OCI-M1 (cell line): ENCODE data around the gene CELF4.

Experiments
- DNase-seq: peaks from one replicate; lab custom pipeline; 2025; lab: John Stamatoyannopoulos, UW

The CELF4 gene

DNA sequence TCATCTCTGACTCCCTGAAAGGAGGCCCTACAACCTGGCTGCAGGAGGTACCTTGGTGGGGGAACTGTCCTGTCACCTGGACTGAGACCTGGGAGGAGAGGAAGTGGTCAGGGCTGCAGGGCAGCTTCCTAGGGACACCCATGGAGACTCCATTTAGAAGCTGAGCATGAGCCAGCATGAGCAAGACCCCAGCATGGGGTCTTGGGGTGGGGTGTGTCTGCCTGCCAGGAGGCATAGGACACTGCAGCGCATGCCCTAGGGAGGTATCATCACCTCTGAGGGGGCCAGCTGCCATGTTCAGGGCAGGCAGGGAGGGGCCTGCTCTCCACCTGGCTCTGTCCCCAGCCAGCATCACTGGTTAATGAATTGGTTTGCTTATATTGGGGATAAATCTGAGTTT lies 249.7 kb downstream of the CELF4 start:
- DNase-seq = no peak

DNA sequence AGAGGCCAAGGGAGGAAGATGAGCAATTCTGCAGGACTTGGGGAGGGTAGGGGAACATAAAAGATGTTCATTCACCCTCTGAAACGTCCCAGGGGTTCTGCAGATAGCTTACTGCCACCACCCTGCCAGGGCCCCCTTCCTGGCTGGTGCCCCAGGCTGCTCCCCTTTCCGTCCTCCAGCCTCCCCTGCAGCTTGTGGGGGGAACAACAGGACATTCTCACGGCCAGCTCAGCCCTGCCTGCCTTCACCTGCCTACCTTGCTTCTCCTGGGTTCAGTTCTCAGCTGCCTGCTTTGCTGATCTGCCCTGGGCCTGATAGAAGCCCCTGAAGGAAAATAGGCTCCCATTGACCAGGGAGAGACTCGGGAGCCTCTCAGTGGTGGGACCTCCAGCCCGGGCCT lies 251.1 kb downstream of the CELF4 start:
- no peak for DNase-seq

- no peak for DNase-seq
Measured at GRCh38 chr18:37313624-37314023, 252.0 kb downstream of the CELF4 start.

DNA sequence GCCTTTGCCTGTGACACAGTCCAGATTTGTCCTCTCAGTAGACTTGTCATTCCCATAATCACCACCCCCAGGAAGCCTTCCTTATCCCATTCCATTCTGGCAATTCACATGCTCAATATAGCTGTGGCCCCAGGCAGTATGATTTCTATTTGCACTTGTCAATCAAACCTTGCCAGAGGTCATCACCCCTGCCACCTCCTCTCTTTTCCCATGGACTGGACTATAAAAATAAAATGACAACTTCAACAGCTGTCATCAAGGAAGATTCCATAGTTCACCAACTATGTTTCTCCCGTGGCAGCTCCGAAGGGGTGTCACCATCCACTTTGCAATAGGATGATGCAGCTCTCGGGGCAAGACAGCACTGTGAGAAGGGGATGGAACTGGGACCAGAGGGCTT lies 255.7 kb downstream of the CELF4 start:
- no peak for DNase-seq

DNA sequence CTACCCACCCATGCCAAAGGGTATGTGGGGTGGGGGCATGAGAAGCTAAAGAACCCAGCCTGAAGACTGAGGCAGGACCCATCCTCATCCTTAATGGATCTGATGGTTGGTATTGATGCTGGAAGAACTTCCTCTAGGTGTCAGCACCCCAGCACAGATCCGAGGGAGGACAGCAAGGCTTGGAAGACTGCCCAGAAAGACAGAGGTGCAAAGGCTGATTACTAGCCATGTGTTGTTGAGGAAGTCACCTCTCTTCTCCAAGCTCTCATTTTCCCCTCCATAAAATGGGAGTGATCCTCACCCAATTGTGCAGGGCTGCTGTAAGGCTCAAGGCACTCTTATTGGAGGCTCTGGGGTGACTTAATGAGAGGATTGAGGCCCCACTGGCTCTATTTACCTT lies 256.5 kb downstream of the CELF4 start:
- DNase-seq = peak; percentile 33

GRCh38 chr18:37307181-37307580 lies 258.4 kb downstream of the CELF4 start:
- no peak for DNase-seq

DNA sequence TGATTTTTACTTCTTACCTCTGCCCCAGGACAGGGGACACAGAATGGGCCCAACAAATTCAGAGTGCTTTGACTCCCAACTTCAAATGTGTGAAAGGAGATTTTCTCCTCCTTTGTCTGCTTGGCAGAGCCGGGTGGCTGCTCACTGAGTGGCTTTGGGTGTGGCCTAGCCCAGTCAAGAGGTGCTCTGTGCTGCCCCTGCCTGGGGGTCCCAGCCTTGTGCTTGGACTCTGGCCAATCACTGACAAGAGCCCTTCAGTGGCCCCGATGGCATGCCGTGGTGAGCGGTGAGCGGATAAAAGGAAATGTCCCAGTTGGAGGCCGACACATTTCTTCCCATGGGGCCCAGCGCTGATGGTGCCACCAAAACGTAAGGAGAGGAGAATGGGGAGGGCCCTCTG lies 259.2 kb downstream of the CELF4 start:
- no peak for DNase-seq

DNA sequence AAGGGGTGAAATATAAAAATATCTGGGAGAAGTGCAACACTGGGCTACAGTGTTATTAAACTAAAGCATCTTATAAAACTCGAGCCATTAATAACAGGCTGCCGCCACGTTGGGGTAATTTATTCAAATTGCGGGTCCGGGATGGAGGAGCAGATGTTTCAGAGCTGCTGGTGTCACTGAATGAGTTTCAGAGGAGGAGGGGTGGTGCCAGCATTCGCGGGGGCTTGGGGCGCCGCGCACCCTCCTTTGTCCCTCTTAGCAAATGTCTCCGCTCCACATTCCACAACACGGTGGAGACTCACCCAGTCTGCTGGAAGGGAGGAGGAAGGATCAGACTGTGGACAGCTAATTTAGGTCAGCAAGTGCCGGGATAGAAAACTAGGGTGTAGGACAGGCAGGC lies 260.5 kb downstream of the CELF4 start:
- DNase-seq = no peak

- DNase-seq = no peak
Measured at GRCh38 chr18:37304012-37304680, 261.5 kb downstream of the CELF4 start.

DNA sequence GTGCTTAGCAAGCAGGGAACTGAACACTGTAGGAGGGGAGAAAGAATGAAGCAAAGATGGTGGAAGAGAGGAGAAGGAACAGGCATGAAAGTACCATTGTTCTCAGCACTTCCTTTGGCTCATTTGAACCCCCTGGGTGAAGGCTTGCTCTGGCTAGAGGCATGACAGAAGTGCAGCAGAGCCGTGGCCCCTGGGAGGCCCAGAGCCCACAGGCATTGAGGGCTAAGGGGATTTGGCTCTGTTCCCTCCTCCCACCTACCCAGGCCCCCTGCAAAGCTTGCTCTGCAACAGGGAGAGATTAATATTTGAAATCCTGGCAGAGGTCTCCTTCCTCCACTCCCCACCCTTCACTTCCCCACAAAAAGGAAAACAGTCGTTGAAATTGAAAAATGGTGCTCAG lies 262.6 kb downstream of the CELF4 start:
- DNase-seq = no peak

- DNase-seq = no peak
Measured at GRCh38 chr18:37302519-37302918, 263.1 kb downstream of the CELF4 start.

GRCh38 chr18:37299471-37300304 lies 265.9 kb downstream of the CELF4 start:
- peak; percentile 88 for DNase-seq

DNA sequence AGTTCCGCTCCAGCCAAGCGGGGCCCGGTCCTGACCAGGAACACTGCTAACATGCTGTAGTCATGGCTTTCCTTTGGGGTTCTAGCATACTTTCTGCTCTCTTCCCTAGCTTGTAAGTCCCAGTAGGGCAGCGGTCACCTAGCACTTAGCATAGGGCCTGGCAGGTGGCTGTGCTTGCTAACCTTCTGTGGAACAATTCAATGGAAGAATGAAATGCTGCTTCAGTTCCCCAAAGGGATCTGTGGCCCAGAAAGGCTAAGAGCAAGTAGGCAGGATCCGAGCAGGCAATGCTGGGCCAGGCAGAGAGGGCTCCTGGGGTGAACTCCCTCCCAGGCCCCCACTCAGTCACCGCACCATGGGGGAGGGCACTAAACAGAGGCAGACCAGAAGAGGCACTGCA lies 266.8 kb downstream of the CELF4 start:
- no peak for DNase-seq

GRCh38 chr18:37297106-37297505 lies 268.5 kb downstream of the CELF4 start:
- no peak for DNase-seq

GRCh38 chr18:37294951-37295350 lies 270.6 kb downstream of the CELF4 start:
- DNase-seq = peak; percentile 31

DNA sequence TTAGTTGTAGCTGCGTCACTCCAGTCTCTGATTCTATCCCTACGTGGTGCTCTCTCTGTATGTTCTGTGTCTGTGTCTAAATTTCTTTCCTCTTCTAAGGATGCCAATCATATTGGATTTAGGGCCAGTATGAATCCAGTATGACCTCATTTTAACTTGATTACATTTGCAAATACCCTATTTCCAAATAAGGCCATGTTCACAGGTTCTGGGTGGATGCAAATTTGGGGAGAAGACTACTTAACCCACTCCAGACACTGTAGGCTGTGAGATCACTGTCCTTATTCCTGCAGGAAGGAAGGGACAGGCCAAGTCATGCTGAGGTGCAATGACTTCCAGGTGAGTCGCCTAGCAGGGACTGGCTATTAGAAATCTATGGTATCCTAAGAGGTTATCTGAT lies 272.2 kb downstream of the CELF4 start:
- no peak for DNase-seq

GRCh38 chr18:37289423-37289822 lies 276.2 kb downstream of the CELF4 start:
- DNase-seq = no peak

GRCh38 chr18:37287601-37288000 lies 278.0 kb downstream of the CELF4 start:
- DNase-seq = no peak

DNA sequence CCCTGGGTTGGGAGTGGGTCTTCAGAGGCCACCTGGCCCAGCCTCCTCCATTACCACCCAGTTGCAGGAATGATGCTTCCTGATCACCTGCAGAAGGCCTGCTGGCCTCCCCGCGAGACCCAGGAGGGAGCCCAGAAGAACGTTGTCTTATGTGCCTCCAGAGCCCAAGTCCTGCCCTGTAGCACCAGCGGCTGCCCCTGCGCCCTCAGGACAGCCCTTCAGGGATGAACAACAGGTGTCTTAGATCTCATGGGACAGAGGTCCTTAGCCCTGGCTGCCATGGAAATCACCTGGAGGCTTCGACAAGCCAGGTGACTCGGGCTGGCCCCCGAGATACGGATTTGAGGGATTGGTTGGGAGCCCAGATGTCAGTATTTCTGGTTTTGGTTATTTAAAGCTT lies 278.8 kb downstream of the CELF4 start:
- DNase-seq = no peak

- no peak for DNase-seq
Measured at GRCh38 chr18:37285825-37286224, 279.8 kb downstream of the CELF4 start.

GRCh38 chr18:37284260-37284659 lies 281.3 kb downstream of the CELF4 start:
- no peak for DNase-seq

DNA sequence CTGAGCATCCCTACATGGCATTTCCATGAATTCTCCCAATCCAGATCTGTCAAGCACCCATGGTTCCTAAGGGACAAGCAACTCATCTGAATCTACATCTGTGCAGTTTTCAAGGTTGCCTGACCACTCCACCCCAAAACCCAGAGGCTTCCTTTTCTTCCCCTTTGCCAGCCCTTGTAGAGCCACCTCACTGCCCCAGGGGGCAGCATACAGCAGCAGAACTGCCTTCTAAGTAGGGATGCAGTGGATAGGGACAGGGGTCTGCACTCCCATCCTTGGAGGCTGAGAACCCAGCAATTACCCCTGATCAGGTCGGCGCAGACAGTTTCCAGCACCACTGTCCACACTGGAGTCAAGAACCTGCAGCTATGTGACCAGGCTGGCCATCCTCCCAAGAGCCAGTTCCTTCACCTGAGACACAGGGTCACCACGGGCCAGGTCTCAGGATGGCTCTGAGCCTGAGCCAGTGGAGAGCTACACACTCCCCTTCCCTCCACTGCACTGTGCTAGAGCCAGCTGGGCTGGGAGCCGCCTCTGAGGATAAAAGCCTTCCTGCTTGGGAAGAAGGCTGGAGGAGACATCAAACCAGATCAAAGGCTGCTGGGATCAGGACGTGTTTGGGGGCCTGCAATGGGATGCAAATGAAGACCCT lies 283.1 kb downstream of the CELF4 start:
- DNase-seq = peak; percentile 5
